HUES6 (cell line): ENCODE data around the gene TMEM30A.

ENCODE experiments used
- H3K27ac ChIP-seq: 2 replicates; pipeline ENCODE4 v1.7.0; 2013; ENCODE audit warnings: low read depth, mild to moderate bottlenecking, low read length, inconsistent platforms
- H3K27me3 ChIP-seq: 2 replicates; pipeline ENCODE4 v1.6.1; 2013; ENCODE audit warnings: low read length; ENCODE audit not compliant: control insufficient read depth, insufficient read depth
- H3K36me3 ChIP-seq: 2 replicates; pipeline ENCODE4 v1.6.1; 2013; ENCODE audit warnings: low read length; ENCODE audit not compliant: control insufficient read depth, insufficient read depth
- H3K4me1 ChIP-seq: 2 replicates; pipeline ENCODE4 v1.6.1; 2013; ENCODE audit warnings: low read length; ENCODE audit not compliant: control insufficient read depth, insufficient read depth
- H3K4me3 ChIP-seq: 2 replicates; pipeline ENCODE4 v1.5.1; 2013; ENCODE audit warnings: low read depth, low read length
- H3K9ac ChIP-seq: one replicate; pipeline ENCODE4 v1.6.1; 2013; ENCODE audit warnings: mild to moderate bottlenecking, low read length
- H3K9me3 ChIP-seq: 2 replicates; pipeline ENCODE4 v1.6.1; 2013; ENCODE audit warnings: low read depth, low read length; ENCODE audit not compliant: control insufficient read depth, insufficient read depth

Gene TMEM30A

GRCh38 chr6:75262716-75263400 is 21.7 kb downstream of the TMEM30A start:
- H3K4me3 ChIP-seq: no peak overlapping the region
- H3K27me3 ChIP-seq: no peaks in the 10 kb centered on the region
- H3K4me1 ChIP-seq: peaks cover 10% of the 10 kb centered on the region
- H3K36me3 ChIP-seq: peaks cover 52% of the 10 kb centered on the region
- H3K9ac ChIP-seq: no peak overlapping the region
- H3K27ac ChIP-seq: no peak overlapping the region
- H3K9me3 ChIP-seq: no peaks in the 10 kb centered on the region

GRCh38 chr6:75261299-75261698 is 23.3 kb downstream of the TMEM30A start:
- H3K4me1 ChIP-seq: no peaks in the 10 kb centered on the region
- no peaks in the 10 kb centered on the region for H3K27me3 ChIP-seq
- no peak overlapping the region for H3K9ac ChIP-seq
- H3K36me3 ChIP-seq: peaks cover 58% of the 10 kb centered on the region
- H3K9me3 ChIP-seq: no peaks in the 10 kb centered on the region
- H3K27ac ChIP-seq: no peak overlapping the region
- no peak overlapping the region for H3K4me3 ChIP-seq

DNA sequence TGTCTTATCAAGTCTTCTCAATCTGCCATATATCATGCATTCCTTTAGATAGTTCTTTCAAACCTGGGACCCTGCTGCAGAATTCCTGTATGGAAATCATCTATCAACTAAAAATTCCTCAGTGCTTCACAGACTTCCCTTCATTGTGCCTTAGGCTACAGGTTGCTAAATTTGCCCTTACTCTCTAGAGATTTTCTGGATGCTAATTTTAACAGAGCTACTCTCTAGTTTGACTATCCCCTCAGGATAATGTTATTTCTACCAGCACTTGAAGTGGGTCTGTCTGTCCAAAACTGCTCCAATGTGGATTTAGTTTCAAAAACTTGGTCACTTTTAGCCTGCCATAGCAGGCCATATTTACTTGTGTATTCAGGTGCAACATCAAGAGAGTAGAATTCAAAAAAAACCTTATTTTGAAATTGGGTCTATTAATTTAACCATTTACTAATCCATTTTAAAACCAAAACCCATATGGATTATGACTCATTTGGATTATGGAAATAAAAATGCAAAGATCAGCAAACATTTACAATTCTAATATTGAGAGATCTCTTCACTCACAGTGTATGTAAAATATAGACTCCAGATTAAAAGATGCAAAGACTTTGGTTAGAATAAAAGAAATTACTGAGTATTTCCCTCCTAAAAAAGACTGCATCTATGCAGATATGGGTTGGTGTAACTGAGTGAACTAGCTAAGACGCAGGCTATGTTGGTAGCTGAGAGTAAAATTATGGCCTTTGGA is 27.1 kb downstream of the TMEM30A start:
- Histone ChIP-seq H3K4me3 (no peak overlapping the region), H3K4me1 (no peaks in the 10 kb centered on the region), H3K36me3 (peaks cover 56% of the 10 kb centered on the region), H3K27ac (no peak overlapping the region), H3K9me3 (no peaks in the 10 kb centered on the region), H3K9ac (no peak overlapping the region), H3K27me3 (no peaks in the 10 kb centered on the region)

- H3K4me1 ChIP-seq: peaks cover 33% of the 10 kb centered on the region
- H3K27me3 ChIP-seq: no peaks in the 10 kb centered on the region
- no peaks in the 10 kb centered on the region for H3K9me3 ChIP-seq
- H3K9ac ChIP-seq: no peak overlapping the region
- H3K36me3 ChIP-seq: peaks cover 12% of the 10 kb centered on the region
- H3K27ac ChIP-seq: peak overlapping the region; percentile 47; the same call in 1 of the 2 replicates
- H3K4me3 ChIP-seq: no peak overlapping the region
These were observed 34.0 kb downstream of the TMEM30A start for GRCh38 chr6:75250552-75250951.

GRCh38 chr6:75249837-75250236 is 34.8 kb downstream of the TMEM30A start:
- Histone ChIP-seq H3K9me3 (no peaks in the 10 kb centered on the region), H3K9ac (no peak overlapping the region), H3K27me3 (no peaks in the 10 kb centered on the region), H3K4me1 (peaks cover 33% of the 10 kb centered on the region), H3K36me3 (peaks cover 6% of the 10 kb centered on the region; the same call in 1 of the 2 replicates), H3K27ac (0 out of 2 replicates have a peak overlapping the region, but pooled peaks have one; percentile 47), H3K4me3 (peak overlapping the region; percentile 16; the same call in 1 of the 2 replicates)

GRCh38 chr6:75246386-75246785 is 38.2 kb downstream of the TMEM30A start:
- H3K36me3 ChIP-seq: peaks cover 1% of the 10 kb centered on the region
- peaks cover 26% of the 10 kb centered on the region for H3K4me1 ChIP-seq
- H3K27me3 ChIP-seq: no peaks in the 10 kb centered on the region
- H3K9ac ChIP-seq: no peak overlapping the region
- no peaks in the 10 kb centered on the region for H3K9me3 ChIP-seq
- no peak overlapping the region for H3K27ac ChIP-seq
- H3K4me3 ChIP-seq: no peak overlapping the region

GRCh38 chr6:75244063-75244584 is 40.5 kb downstream of the TMEM30A start:
- H3K27me3 ChIP-seq: no peaks in the 10 kb centered on the region
- no peaks in the 10 kb centered on the region for H3K9me3 ChIP-seq
- peak overlapping the region; percentile 24; the same call in 1 of the 2 replicates for H3K27ac ChIP-seq
- H3K9ac ChIP-seq: peak overlapping the region; percentile 79
- peak overlapping the region; percentile 93 for H3K4me3 ChIP-seq
- H3K4me1 ChIP-seq: peaks cover 6% of the 10 kb centered on the region; the same call in 1 of the 2 replicates
- H3K36me3 ChIP-seq: peaks cover 24% of the 10 kb centered on the region

- Histone ChIP-seq H3K9me3 (no peaks in the 10 kb centered on the region), H3K36me3 (peaks cover 29% of the 10 kb centered on the region), H3K27ac (peak within 1 kb of the TSS; percentile 45; the same call in 1 of the 2 replicates)
These were observed 41.1 kb downstream of the TMEM30A start, which contains the start of gene COX7A2 for GRCh38 chr6:75243333-75244062. COX7A2 (minus strand) TSS chr6:75243801; CDS start chr6:75243734, 67 bp downstream.

GRCh38 chr6:75236630-75237029 is 48.0 kb downstream of the TMEM30A start:
- H3K4me1 ChIP-seq: 0 out of 2 replicates have a peak, but pooled peaks cover 13% of the 10 kb centered on the region
- H3K9me3 ChIP-seq: no peaks in the 10 kb centered on the region
- no peaks in the 10 kb centered on the region for H3K27me3 ChIP-seq
- H3K36me3 ChIP-seq: peaks cover 44% of the 10 kb centered on the region
- H3K27ac ChIP-seq: no peak overlapping the region
- H3K4me3 ChIP-seq: no peak overlapping the region
- H3K9ac ChIP-seq: no peak overlapping the region

More at GRCh38 chr6:75243333-75244062, 41.1 kb downstream of the TMEM30A start, which contains the start of gene COX7A2:
- H3K27me3 ChIP-seq: no peaks in the 10 kb centered on the region
- H3K9ac ChIP-seq: peak within 1 kb of the TSS; percentile 89
- H3K4me3 ChIP-seq: peak within 1 kb of the TSS; percentile 93
- H3K4me1 ChIP-seq: peaks cover 6% of the 10 kb centered on the region; the same call in 1 of the 2 replicates

DNA sequence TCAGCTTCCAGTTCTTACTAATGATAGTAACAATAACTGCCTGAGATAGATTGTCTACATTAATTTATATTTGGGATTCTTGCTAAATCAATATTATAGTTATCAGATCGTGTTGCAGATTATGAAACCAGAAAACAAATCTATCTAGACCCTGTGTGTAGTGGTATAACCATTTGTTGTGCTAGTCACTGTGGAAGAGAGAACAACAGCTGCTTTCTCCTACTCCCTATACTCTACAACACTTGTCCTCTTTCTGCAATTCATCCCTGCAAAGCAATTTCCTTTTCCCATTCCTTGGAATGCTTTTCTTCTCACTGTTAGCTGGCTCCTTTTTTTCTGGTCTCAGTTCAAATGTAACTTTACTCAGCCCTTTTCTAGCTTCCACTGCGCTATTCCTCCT is 49.3 kb downstream of the TMEM30A start:
- Histone ChIP-seq H3K27me3 (no peaks in the 10 kb centered on the region), H3K27ac (no peak overlapping the region), H3K9ac (no peak overlapping the region), H3K36me3 (peaks cover 31% of the 10 kb centered on the region), H3K4me3 (no peak overlapping the region), H3K9me3 (no peaks in the 10 kb centered on the region), H3K4me1 (peaks cover 21% of the 10 kb centered on the region)
